ENCODE data around the gene CPLANE2.

Gene CPLANE2

DNA sequence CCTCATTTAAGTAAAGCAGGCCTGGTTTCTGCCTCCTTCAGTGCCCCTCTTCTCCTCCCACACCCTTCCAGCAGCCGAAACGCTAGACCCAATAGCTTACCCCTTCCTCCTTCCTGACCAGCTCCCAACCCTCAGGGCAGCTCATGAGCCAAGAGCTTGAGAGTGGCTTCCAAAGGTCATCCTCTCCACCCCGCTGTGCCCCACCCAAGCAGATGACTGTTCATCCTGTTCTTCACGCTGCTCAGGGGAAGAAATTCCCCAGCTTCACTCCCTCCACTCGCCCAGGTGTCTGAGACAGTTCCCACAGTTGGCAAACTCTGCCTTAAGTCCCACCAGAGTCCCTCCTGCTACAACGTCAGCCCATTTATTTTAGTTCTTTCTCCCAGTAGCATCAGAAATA, 48.0 kb downstream of the CPLANE2 start:
- no peak overlapping the region for H3K4me3 Mint-ChIP-seq
- H3K9me3 Mint-ChIP-seq, result no peaks in the 10 kb centered on the region
- peak overlapping the region in 1 of 3 experiments; percentile 20 for H3K27ac Mint-ChIP-seq
- TF ChIP-seq, protein P1, sequence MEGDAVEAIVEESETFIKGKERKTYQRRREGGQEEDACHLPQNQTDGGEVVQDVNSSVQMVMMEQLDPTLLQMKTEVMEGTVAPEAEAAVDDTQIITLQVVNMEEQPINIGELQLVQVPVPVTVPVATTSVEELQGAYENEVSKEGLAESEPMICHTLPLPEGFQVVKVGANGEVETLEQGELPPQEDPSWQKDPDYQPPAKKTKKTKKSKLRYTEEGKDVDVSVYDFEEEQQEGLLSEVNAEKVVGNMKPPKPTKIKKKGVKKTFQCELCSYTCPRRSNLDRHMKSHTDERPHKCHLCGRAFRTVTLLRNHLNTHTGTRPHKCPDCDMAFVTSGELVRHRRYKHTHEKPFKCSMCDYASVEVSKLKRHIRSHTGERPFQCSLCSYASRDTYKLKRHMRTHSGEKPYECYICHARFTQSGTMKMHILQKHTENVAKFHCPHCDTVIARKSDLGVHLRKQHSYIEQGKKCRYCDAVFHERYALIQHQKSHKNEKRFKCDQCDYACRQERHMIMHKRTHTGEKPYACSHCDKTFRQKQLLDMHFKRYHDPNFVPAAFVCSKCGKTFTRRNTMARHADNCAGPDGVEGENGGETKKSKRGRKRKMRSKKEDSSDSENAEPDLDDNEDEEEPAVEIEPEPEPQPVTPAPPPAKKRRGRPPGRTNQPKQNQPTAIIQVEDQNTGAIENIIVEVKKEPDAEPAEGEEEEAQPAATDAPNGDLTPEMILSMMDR (IDR thresholded peaks at IDR 0.05; ENCODE audit: unreplicated experiment in 3 of 3), result no peak
- H3K36me3 Mint-ChIP-seq (ENCODE audit: low read depth), result no peaks in the 10 kb centered on the region
- peaks cover 4% of the 10 kb centered on the region for H3K27me3 Mint-ChIP-seq (ENCODE audit: low read depth)
- peaks cover 16% of the 10 kb centered on the region for H3K4me1 Mint-ChIP-seq

DNA sequence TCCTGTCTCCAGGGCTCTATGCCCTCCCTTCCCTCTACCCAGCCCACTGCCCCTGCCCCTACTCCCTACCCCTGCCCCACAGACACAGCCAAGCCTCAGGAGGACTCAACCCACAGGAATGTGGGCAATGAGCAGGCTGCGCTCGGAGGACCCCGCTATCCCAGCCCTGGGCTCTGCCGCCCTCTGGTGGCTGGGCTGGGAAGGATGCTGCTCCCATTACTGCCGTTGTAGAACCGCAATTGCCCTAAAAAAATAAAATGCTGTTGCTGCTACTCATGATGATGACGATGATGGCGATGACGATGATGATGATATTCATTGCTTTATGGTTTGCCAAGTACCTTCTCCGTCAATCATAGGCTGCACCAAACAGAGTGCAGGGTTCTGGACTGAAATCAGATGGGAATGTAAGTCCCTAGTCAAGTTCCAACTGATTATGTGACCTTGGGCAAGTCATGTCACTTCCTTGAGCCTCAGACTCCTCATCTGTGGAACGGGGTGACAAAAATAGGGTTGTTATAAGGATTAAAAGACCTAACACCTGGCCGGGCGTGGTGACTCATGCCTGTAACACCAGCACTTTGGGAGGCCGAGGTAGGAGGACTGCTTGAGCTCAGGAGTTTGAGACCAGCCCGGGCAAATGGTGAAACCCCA, 49.1 kb downstream of the CPLANE2 start:
- H3K9me3 Mint-ChIP-seq, result no peaks in the 10 kb centered on the region
- H3K36me3 Mint-ChIP-seq (ENCODE audit: low read depth), result no peaks in the 10 kb centered on the region
- peak overlapping the region in 1 of 3 experiments; percentile 68 for H3K27ac Mint-ChIP-seq
- TF ChIP-seq, protein P1 (IDR thresholded peaks at IDR 0.05; ENCODE audit: unreplicated experiment in 3 of 3), result peak; percentile 92 to 95 (median 93)
- no peak overlapping the region for H3K4me3 Mint-ChIP-seq
- H3K27me3 Mint-ChIP-seq (ENCODE audit: low read depth), result peaks cover 4% of the 10 kb centered on the region
- peaks cover 16% of the 10 kb centered on the region for H3K4me1 Mint-ChIP-seq

DNA sequence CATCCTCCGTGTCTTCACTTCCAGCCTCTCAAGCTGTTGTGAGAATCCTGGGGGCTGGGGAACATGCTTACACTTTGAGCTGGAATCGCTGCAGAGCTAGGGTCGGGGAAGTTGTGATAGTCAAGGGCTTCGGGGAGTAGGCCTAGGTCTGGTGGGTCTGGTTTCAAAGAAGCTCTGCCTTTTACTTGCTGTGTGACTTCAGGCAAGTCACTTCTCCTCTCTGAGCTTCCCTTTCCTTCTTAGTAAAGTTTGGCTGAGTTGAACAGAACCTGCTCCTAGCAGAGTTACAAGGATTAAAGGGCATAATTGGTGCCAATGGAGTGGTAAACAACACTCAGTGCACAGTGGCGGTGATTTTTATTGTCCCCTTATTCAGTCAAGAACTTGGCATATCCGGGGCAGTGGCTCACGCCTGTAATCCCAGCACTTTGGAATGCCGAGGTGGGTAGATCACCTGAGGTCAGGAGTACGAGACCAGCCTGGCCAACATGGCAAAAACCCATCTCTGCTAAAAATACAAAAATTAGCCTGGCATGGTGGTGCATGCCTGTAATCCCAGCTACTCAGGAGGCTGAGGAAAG, 50.2 kb downstream of the CPLANE2 start:
- Mint-ChIP-seq H3K27me3 (ENCODE audit: low read depth) (peaks cover 4% of the 10 kb centered on the region), H3K9me3 (no peaks in the 10 kb centered on the region), H3K27ac (no peak overlapping the region), H3K4me3 (no peak overlapping the region), H3K36me3 (ENCODE audit: low read depth) (no peaks in the 10 kb centered on the region), H3K4me1 (peaks cover 21% of the 10 kb centered on the region)
- TF ChIP-seq, protein P1 (IDR thresholded peaks at IDR 0.05; ENCODE audit: unreplicated experiment in 3 of 3), result no peak

DNA sequence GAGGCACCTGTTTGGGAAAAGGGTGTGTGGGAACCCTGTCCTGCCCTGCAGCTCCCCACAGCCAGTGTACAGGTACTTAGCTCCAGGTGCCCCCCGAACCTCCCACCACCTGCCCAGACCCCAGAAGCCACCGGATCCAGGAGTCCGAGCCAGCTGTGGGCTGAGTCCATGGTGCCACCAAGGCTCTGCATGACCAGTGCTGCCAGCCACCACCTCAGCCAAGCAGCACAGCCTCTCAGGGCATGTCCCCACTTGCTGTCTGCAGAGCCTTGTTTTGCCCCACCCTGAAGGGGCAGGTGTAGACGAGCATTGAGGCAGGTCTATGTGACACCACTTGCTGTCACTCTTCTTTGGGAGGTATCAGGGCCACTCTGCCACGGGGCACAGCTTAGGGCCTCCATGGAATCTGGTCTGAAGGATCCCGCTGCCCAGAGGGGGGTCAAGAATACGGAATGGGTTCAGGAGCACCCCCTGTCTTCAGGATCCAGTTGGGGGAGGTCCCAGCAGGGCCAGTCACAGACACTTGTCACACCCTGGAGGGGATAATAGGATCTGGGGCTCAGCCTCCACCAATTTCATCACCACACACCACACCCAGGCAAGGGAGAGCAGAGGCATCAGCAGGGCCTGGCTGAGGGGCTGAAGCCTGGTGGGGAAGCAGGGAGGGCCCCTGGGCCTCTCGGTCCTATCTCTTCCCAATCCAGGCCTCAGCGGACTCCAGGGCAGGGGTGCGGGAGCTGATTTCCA, 52.3 kb downstream of the CPLANE2 start:
- no peaks in the 10 kb centered on the region for H3K36me3 Mint-ChIP-seq (ENCODE audit: low read depth)
- no peak overlapping the region for H3K4me3 Mint-ChIP-seq
- TF ChIP-seq, protein P1 (IDR thresholded peaks at IDR 0.05; ENCODE audit: unreplicated experiment in 3 of 3), result no peak
- peak overlapping the region in 1 of 3 experiments; percentile 55 for H3K27ac Mint-ChIP-seq
- peaks cover 24% of the 10 kb centered on the region for H3K4me1 Mint-ChIP-seq
- no peaks in the 10 kb centered on the region for H3K9me3 Mint-ChIP-seq
- peaks cover 4% of the 10 kb centered on the region for H3K27me3 Mint-ChIP-seq (ENCODE audit: low read depth)

DNA sequence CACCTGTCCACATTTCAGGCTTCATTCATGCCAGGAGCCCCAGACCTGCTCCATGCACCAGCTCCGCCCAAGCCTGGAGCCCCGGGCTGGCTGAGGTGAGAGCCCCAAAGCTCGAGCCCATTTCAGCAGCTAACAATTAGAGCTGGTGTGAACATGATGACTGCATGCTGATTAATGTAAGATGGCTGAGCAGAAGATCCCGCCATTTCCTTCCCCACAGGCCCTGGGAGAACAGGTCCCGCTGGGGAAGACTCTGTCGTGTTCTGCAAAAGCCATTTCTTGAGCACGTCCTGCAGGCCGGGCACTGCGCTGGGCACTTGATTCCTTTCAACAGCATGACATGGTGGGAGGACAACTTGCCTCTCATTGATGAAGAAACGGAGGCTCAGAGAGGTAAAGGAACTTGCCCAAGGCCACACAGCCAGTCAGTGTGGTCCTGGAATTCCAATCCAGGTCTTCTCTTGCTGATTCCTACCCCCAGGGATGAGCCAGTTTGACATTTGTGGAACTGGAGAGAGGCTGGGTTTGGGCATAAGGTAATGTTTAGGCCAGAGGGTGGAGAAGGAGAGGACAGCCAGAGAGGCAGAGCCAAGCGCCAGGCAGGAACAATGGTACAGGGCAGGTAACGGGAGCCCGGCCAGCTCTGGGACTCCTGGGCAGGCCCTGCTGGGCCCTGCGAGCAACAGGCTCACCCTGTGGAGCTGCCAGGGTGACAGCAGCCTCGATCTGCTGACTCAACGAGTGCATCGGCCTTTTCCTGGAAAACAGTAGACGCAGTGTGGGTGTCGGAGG, 53.0 kb downstream of the CPLANE2 start:
- TF ChIP-seq, protein P1 (IDR thresholded peaks at IDR 0.05; ENCODE audit: unreplicated experiment in 3 of 3), result no peak
- no peaks in the 10 kb centered on the region for H3K36me3 Mint-ChIP-seq (ENCODE audit: low read depth)
- H3K4me1 Mint-ChIP-seq, result peaks cover 23% of the 10 kb centered on the region
- no peak overlapping the region for H3K4me3 Mint-ChIP-seq
- H3K9me3 Mint-ChIP-seq, result no peaks in the 10 kb centered on the region
- H3K27ac Mint-ChIP-seq, result peak overlapping the region in 2 of 3 experiments; percentile 37 to 84
- H3K27me3 Mint-ChIP-seq (ENCODE audit: low read depth), result peaks cover 3% of the 10 kb centered on the region
